Forelimb muscle (tissue), 1 donor: ENCODE results near the gene FRMPD3. TPM values are rescaled to one million over a fixed set of nuclear protein-coding genes. Genes with fewer than 3 reads are reported as not detected.
"Not testable (repeated sequence)": the region's sequence is repeated elsewhere in the genome, so short reads cannot be mapped to it uniquely, and the experiment has no call there.

Source experiments
- DNase-seq: peaks from one replicate; pipeline ENCODE4 v3.0.0-alpha.2; 2013; ENCODE audit warnings: low read depth
- polyA plus RNA-seq: library from polyadenylated mRNA; unstranded; fragments of 120-200 nt; gene quantifications from one replicate; pipeline ENCODE4 v1.2.1, GENCODE V29; 2013; ENCODE audit not compliant: insufficient read length

The FRMPD3 gene
- polyA plus RNA-seq = 0.20 TPM

DNA sequence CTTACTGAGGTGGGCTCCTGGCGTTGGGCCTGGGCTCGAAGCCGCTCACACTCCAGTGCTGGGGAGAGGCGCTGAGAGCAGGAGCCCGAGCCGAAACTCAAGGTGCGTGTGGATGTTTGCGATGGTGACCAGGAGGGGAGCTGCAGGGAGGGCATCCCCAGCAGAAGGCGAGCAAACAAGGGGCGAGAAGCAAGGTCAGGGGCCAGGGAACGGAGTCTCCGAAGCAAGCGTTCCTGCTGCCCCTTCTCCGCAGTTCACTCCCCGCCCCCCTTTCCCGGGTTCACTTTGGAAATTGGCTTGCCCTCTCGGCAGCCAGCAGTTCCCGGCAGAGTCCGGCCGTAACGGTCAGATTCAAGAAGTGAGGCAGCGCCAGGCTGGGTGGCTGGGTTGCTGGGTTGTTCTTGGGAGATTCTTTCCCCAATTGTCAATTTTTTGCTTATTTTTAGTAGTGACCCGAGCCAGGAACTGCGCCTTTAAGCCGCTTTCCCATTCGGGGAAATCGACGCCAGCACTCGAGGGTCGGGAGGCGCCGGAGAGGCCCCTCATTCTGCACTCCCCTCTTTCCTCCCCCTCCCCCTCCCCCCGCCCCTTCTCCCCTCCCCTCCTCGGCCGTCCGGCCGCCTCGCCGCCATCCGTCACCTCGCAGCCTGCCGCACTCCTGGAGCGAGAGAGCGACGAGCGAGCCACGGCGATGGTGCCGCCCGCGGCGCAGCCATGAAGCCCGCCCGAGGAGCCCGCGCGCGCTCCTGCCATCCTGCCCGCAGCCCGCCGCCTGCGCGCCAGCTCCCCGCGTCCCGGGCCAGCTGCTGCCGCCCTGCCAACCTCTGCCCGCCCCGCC is at the start of gene FRMPD3:
TSS of gene FRMPD3 (plus strand) at position 655 of the 838 bp plus-strand sequence. CDS start 76,937 bp downstream, outside the sequence.
- no peak for DNase-seq

- DNase-seq = no peak
These were observed 28.9 kb upstream of the FRMPD3 start for GRCh38 chrX:107420571-107420970.

GRCh38 chrX:107421337-107421861 is 28.1 kb upstream of the FRMPD3 start:
- no peak for DNase-seq

DNA sequence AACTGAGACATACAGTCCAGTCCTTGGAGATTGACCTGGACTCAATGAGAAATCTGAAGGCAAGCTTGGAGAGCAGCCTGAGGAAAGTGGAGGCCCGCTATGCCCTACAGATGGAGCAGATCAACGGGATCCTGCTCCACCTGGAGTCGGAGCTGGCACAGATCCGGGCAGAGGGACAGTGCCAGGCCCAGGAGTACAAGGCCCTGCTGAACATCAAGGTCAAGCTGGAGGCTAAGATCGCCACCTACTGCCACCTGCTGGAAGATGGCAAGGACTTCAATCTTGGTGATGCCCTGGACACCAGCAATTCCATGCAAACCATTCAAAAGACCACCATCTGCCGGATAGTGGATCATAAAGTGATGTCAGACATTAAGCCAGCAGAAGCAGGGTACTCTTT is 20.4 kb upstream of the FRMPD3 start:
- no peak for DNase-seq

DNA sequence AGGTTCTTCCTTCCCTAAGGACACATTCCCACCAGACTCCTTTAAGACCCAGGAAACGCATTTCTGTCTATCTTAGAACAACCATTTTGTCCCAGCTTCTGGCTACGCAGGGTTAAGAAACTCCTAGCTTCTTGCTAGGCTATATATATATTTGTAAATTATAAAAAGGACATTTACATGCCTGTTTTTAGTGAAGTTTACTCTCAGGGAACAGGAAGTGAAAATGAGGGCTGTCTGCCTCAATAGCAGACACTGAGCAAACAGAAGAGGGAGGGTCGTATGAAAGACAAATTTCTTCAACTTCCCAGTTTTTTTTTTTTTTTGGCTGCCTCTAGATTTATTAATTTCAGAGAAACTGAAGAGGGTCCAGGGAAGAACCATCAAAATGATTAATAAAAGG is 9.3 kb upstream of the FRMPD3 start:
- no peak for DNase-seq

- no peak for DNase-seq
These were observed 8.8 kb upstream of the FRMPD3 start for GRCh38 chrX:107440692-107441091.

DNA sequence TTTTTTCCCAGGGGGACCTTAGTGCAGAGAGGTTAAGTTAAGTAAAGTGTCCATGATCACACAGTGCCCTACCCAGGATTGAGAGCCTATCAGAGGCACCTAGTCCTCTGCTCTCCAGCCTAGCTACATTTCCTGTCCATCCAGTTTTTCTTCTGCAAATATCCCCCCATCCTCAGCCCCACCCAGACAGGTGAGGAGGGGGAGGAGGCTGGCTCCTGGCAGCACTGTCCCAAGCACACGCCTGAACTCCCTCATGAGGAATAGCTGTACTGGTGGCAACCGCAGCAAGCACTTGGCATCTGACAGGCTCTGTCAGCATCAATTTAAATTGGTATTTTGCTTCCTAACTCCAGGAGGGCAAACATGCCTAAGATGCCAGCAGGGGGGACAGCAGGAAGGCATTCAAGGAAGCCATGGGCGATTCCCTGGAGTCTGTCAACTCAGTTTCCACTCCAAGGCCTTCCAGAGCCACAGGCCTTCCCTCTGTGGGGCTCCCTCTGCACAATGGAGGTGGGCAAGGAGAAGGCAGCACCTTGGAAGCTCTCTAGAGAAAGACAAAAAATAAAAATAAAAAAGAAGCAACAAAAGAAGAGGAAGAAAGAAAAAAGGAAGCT is 6.4 kb upstream of the FRMPD3 start:
- DNase-seq = no peak

GRCh38 chrX:107445146-107445545 is 4.3 kb upstream of the FRMPD3 start:
- DNase-seq = no peak

GRCh38 chrX:107445631-107446030 is 3.8 kb upstream of the FRMPD3 start:
- no peak for DNase-seq

DNA sequence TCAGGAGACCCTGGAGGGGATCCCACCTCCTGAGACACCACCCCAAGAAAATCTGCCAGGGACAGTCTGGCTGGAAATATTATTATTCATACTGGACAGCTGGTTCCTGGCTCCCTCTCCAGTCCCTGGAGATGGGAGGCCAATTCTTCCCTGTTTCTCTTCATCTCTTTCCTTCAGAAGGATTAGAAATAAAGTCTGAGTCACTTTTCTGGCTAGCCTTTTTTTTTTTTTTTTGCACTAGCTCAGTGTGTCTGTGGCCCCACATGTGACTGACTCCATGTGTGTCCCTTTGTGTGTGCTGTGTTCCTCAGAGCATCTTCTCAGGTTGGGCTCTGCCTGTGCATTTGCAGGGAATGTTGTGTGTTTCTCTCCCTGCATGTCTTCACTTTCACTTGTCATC is 1.8 kb upstream of the FRMPD3 start:
- no peak for DNase-seq

GRCh38 chrX:107448625-107448997 is 841 bp upstream of the FRMPD3 start:
- no peak for DNase-seq

DNA sequence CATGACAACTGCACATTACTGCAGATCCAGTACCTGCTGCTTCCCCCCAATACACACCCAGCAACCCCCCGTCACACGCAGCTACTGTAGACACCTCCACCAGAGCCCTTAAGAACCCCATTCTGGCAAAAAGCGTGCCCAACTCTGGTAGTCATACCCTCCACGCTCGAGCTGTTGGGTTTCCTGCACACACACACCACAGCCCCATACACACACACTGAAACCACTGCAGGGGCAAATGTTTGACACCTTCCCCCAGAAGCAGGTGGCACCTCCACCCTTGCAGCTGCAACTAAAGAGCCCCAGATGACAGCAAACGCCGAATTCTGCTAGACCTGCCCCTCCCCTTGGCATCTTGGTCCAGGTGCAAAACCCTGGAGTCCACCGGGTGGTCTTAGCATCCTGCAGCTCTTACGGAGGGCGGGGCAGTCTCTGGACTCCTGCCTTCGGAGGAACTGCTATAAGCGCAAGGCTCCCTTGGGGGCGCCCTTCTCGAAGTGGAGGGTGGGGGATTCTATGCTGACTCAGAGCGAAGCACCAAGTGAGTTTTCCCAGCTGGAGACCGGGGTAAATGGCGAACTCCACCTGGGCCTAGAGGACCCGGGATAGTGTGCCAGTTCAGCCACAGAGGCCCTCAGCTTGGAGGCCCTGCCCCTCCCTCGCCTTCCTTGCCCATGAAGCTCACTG is 1.5 kb downstream of the FRMPD3 start:
- no peak for DNase-seq

DNA sequence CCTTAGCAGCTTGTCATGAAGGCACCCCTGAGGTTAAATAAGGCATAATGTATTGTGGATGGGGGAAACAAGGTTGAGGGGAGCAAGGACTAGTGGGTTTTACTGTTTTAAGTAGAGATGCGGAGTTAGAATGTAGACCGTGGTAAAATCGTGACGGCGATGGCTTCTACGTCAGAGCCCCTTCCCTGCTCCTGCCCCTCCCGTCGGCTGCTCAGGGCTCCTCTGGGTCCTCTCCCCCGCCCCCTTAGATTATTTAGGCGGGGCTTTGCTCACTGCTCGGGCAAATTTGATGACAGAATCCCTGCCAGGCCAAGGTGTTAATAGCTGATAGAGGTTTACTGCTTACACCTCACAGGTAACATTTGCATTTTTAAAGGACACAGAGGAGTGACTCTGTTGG is 2.3 kb downstream of the FRMPD3 start:
- no peak for DNase-seq

GRCh38 chrX:107452581-107452980 is 3.1 kb downstream of the FRMPD3 start:
- DNase-seq = no peak

- DNase-seq = no peak
These were observed 4.8 kb downstream of the FRMPD3 start for GRCh38 chrX:107454302-107454701.

DNA sequence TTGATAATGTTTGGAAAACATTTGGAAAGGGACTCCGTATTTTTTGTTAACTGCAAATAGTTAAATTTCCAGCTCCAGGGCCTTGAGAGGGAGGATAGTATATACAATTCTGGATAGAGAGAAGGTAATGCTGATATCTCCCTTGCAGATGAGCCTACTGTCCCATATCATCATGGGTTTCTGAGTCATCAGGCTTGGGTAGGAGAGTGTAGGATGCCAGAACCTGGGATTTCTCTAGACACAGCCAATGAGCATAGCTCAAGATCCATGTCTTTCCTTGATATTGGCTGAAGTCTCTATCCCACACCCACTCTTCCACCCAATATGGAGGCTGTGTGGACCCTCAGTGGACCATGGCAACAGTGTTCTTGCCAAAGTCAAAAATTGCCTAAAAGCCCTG is 7.8 kb downstream of the FRMPD3 start:
- DNase-seq = no peak

GRCh38 chrX:107465932-107466620 is 16.6 kb downstream of the FRMPD3 start:
- no peak for DNase-seq

- no peak for DNase-seq
These were observed 17.8 kb downstream of the FRMPD3 start for GRCh38 chrX:107467271-107467670.

DNA sequence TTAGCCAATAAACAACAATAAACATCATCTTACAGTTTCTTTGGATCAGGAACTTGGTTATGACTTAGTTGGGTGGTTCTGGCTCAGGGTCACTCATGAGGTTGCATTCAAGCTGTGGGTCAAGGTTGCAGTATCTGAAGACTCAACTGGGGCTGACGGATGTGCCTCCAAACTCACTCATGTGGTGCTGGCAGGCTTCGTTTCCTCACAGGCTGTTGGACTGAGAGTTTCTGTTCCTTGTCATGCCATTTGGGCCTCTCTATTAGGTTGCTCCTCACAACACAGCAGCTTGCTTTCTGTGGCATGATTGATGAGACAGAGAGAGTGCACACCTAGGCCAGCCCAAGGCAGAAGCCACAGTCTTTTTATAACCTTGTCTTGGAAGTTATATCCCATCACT is 20.7 kb downstream of the FRMPD3 start:
- DNase-seq = no peak

- no peak for DNase-seq
These were observed 21.5 kb downstream of the FRMPD3 start for GRCh38 chrX:107470971-107471370.

DNA sequence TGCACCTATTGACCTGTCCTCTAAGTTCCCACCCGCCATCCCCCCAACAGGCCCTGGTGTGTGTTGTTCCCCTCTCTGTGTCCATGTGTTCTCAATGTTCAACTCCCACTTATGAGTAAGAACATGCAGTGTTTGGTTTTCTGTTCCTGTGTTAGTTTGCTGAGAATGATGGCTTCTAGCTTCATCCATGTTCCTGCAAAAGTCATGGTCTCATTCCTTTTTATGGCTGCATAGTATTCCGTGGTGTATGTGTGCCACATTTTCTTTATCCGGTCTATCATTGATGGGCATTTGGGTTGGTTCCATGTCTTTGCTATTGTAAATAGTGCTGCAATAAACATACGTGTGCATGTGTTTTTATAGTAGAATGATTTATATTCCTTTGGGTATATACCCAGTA is 22.0 kb downstream of the FRMPD3 start:
- not testable (repeated sequence) for DNase-seq

- DNase-seq = no peak
These were observed 28.0 kb downstream of the FRMPD3 start for GRCh38 chrX:107477406-107477805.
